T-helper 9 cell (primary cell): ENCODE data around the gene DPH1.

ENCODE experiments used
- DNase-seq: peaks from one replicate; pipeline ENCODE4 v3.0.0-alpha.2; 2020

The DPH1 gene

GRCh38 chr17:2082003-2082781, 52.2 kb downstream of the DPH1 start:
- no peak for DNase-seq

- DNase-seq, result no peak
Measured at GRCh38 chr17:2083613-2084035, 53.7 kb downstream of the DPH1 start.

- no peak for DNase-seq
Measured at GRCh38 chr17:2084036-2084765, 54.2 kb downstream of the DPH1 start.

DNA sequence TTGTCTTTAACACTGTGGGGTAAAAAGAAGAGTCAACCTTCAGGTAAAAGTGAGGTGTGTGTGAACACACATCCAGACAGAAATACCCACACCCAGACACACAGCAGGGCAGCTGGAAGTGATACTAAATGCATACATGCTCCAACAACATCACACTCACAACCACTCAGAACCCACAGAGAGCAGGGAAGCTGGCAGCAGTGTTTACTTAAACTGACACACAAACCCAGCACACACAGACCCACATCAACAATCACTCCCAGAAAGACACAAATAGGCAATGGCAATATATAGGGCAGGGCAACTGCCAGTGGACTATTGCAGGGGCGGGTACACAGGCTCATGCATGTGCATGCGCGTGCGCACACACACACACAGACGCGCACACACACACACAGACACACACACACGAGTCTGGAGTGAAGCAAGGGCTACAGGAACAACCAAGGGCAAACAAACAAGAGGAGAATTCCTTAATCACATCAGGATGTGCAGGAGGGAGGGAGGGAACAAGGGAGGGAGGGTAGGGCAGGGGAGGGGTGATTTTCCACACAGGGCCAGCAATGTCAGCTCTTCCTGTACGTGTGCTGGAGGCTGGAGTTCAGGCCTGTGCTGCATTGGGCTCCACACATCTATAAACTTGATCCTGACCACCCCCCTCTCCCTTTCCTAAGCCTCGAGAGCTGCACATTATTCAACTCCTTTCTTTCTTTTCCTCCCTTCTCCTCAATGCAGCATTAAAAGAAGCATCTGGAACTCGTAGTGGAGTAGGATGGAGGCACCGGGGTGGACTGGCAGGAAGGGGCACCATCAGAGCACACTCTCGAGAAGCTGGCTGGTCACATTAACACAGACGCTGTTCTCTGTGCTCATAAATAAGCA, 55.1 kb downstream of the DPH1 start:
- no peak for DNase-seq

DNA sequence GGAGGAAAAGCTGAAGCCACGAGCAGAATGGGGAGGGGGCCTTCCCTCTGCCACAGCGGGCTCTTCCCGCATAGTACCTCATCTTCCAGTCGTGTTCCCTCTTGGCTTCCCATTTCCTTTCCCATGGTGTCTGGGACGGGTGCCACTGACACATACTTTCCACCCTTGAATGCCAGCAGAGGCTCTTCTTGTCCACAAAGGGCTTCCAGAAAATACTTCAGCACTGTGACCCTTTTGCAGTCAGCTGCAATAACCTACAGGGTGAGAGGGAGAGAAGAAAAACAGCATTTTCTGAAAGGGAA, 55.6 kb downstream of the DPH1 start:
- no peak for DNase-seq

- DNase-seq, result no peak
Measured at GRCh38 chr17:2086306-2086705, 56.4 kb downstream of the DPH1 start.

GRCh38 chr17:2087597-2088211, 57.8 kb downstream of the DPH1 start:
- peak; percentile 17 for DNase-seq

DNA sequence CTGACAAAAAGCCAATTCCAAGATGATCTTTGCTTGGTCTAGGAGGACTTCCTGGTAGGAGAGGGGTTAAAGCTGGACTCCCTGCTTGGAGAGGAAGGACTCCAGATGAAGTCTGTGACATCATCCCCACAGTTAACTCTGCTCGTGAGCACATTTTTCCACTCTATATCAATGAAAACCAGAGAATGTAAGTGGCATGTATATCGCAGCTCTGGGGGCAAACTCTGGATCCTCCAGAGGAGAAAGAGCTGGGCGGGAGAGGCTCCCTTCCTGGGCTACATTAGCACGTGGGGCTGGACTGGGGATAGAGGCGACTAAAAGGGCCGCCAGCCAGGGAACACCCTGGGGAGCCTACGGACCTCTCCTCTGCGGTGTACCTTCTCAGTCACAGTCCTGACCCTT, 59.1 kb downstream of the DPH1 start:
- no peak for DNase-seq

GRCh38 chr17:2090210-2090641, 60.3 kb downstream of the DPH1 start:
- no peak for DNase-seq

GRCh38 chr17:2090804-2091534, 61.0 kb downstream of the DPH1 start:
- no peak for DNase-seq

DNA sequence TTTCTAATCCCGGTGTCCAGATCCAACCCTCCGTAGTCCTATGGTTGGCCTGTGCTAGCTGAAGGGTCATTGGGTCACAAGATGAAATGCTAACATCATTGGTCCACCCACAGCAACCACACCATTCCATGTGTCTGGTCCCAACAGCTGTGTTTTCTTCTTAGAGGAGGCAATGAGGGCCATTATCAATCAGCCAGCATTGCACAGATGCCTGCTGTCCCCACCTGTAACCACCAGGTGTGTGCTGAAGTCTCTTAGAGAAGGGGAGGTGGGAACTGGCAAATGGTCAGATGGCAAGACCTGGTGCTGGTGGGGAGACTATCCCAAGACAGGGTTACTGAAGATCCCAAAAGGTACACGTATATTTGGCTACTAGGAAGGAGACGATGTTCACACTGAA, 62.3 kb downstream of the DPH1 start:
- no peak for DNase-seq

- DNase-seq, result no peak
Measured at GRCh38 chr17:2093349-2093748, 63.4 kb downstream of the DPH1 start.
